SU-DHL-6 (cell line): ENCODE results near the gene GABBR2.

Source experiments
- CTCF ChIP-seq: fragments of 200-600 bp; sonication (generic); IDR thresholded peaks from one replicate; pipeline ENCODE4 v1.5.1; 2017; ENCODE audit warnings: antibody characterized with exemption, mild to moderate bottlenecking, low read length, moderate library complexity; ENCODE audit not compliant: insufficient read depth, poor library complexity, severe bottlenecking
- EZH2phosphoT487 ChIP-seq: fragments of 200-600 bp; sonication (generic), shearing (Covaris generic); conservative IDR thresholded peaks from 2 replicates; pipeline ENCODE4 v1.6.1; 2018; ENCODE audit warnings: mild to moderate bottlenecking, antibody characterized with exemption, low read length, moderate library complexity, mixed read lengths

DNA sequence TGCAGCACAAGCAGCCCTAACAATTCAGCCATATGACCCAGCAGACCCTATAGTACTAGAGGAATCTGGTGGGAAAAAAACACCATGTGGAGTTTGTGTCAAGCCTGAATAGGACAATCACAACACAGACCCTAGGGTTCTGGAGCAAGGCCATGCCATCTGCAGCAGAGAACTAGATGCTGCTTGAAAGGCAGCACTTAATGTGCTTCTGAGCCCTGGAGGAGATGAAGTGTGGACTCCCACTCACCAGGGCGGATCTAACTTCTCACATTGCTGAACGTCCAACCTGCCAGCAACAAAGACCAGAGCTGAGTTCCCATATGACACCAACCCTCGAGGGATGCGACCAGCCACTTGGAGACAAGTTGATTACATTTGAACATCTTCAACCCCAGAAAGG is 43.2 kb downstream of the GABBR2 start:
- TF ChIP-seq CTCF (no peak), EZH2phosphoT487 (no peak)
